Stomach (tissue), 9 donors: ENCODE results near the gene NSUN6. TPM values are rescaled to one million over a fixed set of nuclear protein-coding genes. Genes with fewer than 3 reads are reported as not detected.
A peak's percentile ranks its signal among the peaks of the same experiment; 100 is the strongest.

Experiments used
- DNase-seq, 2 donors: peaks; one replicate each; pipeline versions ENCODE4 v3.0.0 to v3.0.0-alpha.2; 2013 to 2019
- H3K27ac ChIP-seq, 5 donors: fragments of 200-600 bp in 4 of 5; sonication (generic) in 4 of 5; one replicate each; pipeline ENCODE4 v1.5.1; 2013 to 2019; ENCODE audit warnings: mild to moderate bottlenecking in 1 of 5, moderate library complexity in 1 of 5
- H3K27me3 ChIP-seq, 3 donors: fragments of 200-600 bp; sonication (generic); one replicate each; pipeline ENCODE4 v1.5.1; 2017 to 2019; ENCODE audit warnings: mixed run types in 1 of 3
- H3K36me3 ChIP-seq, 4 donors: fragments of 200-600 bp; sonication (generic); 1 replicate in 3 of 4; 2 replicates in 1 of 4; pipeline ENCODE4 v1.5.1; 2016 to 2019
- H3K4me1 ChIP-seq, 4 donors: fragments of 200-600 bp; sonication (generic); one replicate each; pipeline ENCODE4 v1.5.1; 2016 to 2019
- H3K4me3 ChIP-seq, 4 donors: fragments of 200-600 bp; sonication (generic) in 3 of 4; one replicate each; pipeline ENCODE4 v1.5.1; 2016 to 2019; ENCODE audit warnings: mild to moderate bottlenecking in 1 of 4
- H3K9me3 ChIP-seq, 4 donors: fragments of 200-600 bp; sonication (generic); one replicate each; pipeline ENCODE4 v1.5.1; 2016 to 2019
- CTCF ChIP-seq, 7 experiments: fragments of 450-650 bp in 4 of 7; fragments of 200-600 bp in 3 of 7; sonication (generic) in 3 of 7; IDR thresholded peaks; one replicate each; pipeline ENCODE4 v1.5.1; 2016 to 2019; ENCODE audit warnings: antibody characterized with exemption in 7 of 7, control low read depth in 2 of 7, mild to moderate bottlenecking in 1 of 7
- EP300 ChIP-seq: sonication (generic); formaldehyde crosslinking; IDR thresholded peaks from one replicate; pipeline ENCODE4 v1.6.1; 2017; ENCODE audit warnings: antibody characterized with exemption
- POLR2A ChIP-seq, 4 donors: fragments of 450-650 bp; IDR thresholded peaks; one replicate each; pipeline ENCODE4 v1.6.1; 2016; ENCODE audit warnings: antibody characterized with exemption in 4 of 4, control low read depth in 2 of 4, mild to moderate bottlenecking in 1 of 4, moderate library complexity in 1 of 4
- POLR2AphosphoS5 ChIP-seq, 3 donors: sonication (generic); formaldehyde crosslinking; IDR thresholded peaks; one replicate each; pipeline ENCODE4 v1.6.1; 2016; ENCODE audit warnings: antibody characterized with exemption in 3 of 3
- WGBS, 5 donors: extraction: QIAGEN DNeasy Blood & Tissue Kit in 3 of 5; methylation state at CpG; one replicate each; pipeline versions ENCODE4 v1.1.5 to v1.1.7; 2013 to 2018; 5-methylcytosine and 5-hydroxymethylcytosine counted together
- intact Hi-C: fragments of 100-400 bp; cut with DNase I; formaldehyde crosslinking; loops from one replicate; pipeline ENCODE4 v1.15.1; 2023; ENCODE audit warnings: low total_unique reads
- polyA plus RNA-seq, 3 donors: library from polyadenylated mRNA; stranded (reverse); fragments of 200-250 nt; gene quantifications; one replicate each; pipeline ENCODE4 v1.2.3, GENCODE V29; 2013
- total RNA-seq, 5 donors: library from RNA; depleted of rRNA; stranded (reverse); fragments of >200 nt; gene quantifications; one replicate each; pipeline versions ENCODE4 v1.1.0 to v1.2.3, GENCODE V29; 2014 to 2016
- donor health status: healthy with polysubstance abuse.
- donor health status: Bipolar disorder and iron deficiency.
- donor health status: healthy.

Gene NSUN6
- total and polyA plus RNA-seq, 8 donors: 3.1 to 52.7 (median 8.2) TPM

- no peak for DNase-seq
- H3K9me3 ChIP-seq: no peaks in the 10 kb centered on the region
- no peak for TF ChIP-seq POLR2AphosphoS5 (IDR thresholded peaks at IDR 0.05)
- no peak for TF ChIP-seq EP300
- no peak for TF ChIP-seq CTCF (IDR thresholded peaks at IDR 0.05)
- no peak for TF ChIP-seq POLR2A (IDR thresholded peaks at IDR 0.05)
- H3K36me3 ChIP-seq: peaks cover 13 to 82% (median 67%) of the 10 kb centered on the region in 4 donors
- intact Hi-C loops: no loop called here
- no peak overlapping the region for H3K4me3 ChIP-seq
- 90 to 97% (median 91%) methylated on average over 22 of the region's 22 CpGs for WGBS, 5 donors
- no peak overlapping the region for H3K27ac ChIP-seq
- no peaks in the 10 kb centered on the region for H3K4me1 ChIP-seq
- no peaks in the 10 kb centered on the region for H3K27me3 ChIP-seq
These were observed 112.1 kb downstream of the NSUN6 start for GRCh38 chr10:18539335-18539734.

GRCh38 chr10:18533896-18534295, 117.5 kb downstream of the NSUN6 start:
- 78 to 86% (median 81%) methylated on average over 5 of the region's 5 CpGs for WGBS, 5 donors
- Histone ChIP-seq H3K27me3 (no peaks in the 10 kb centered on the region), H3K9me3 (no peaks in the 10 kb centered on the region), H3K4me1 (no peaks in the 10 kb centered on the region), H3K4me3 (no peak overlapping the region), H3K36me3 (peaks cover 13 to 61% (median 42%) of the 10 kb centered on the region in 4 donors), H3K27ac (no peak overlapping the region)
- intact Hi-C loops: no loop called here
- no peak for TF ChIP-seq POLR2AphosphoS5 (IDR thresholded peaks at IDR 0.05)
- TF ChIP-seq CTCF (IDR thresholded peaks at IDR 0.05): no peak
- no peak for TF ChIP-seq POLR2A (IDR thresholded peaks at IDR 0.05)
- TF ChIP-seq EP300: no peak
- peak in 1 of 2 donors; percentile 15 for DNase-seq

- no peaks in the 10 kb centered on the region for H3K9me3 ChIP-seq
- no peak overlapping the region for H3K4me3 ChIP-seq
- no peak for DNase-seq
- H3K27me3 ChIP-seq: no peaks in the 10 kb centered on the region
- peaks cover 5 to 52% (median 33%) of the 10 kb centered on the region in 4 donors for H3K36me3 ChIP-seq
- no peak overlapping the region for H3K27ac ChIP-seq
- intact Hi-C loops: no loop called here
- no peaks in the 10 kb centered on the region for H3K4me1 ChIP-seq
- WGBS, 5 donors: 80 to 88% (median 87%) methylated on average over 7 of the region's 7 CpGs
- TF ChIP-seq POLR2AphosphoS5 (IDR thresholded peaks at IDR 0.05) (no peak), EP300 (no peak), CTCF (IDR thresholded peaks at IDR 0.05) (no peak), POLR2A (IDR thresholded peaks at IDR 0.05) (no peak)
These were observed 118.4 kb downstream of the NSUN6 start for GRCh38 chr10:18532881-18533535.

GRCh38 chr10:18528292-18528691, 123.1 kb downstream of the NSUN6 start:
- Histone ChIP-seq H3K9me3 (no peaks in the 10 kb centered on the region), H3K4me3 (no peak overlapping the region), H3K27me3 (no peaks in the 10 kb centered on the region), H3K4me1 (peaks cover 0 to 7% (median 2%) of the 10 kb centered on the region in 4 donors), H3K36me3 (peaks cover 0 to 16% (median 6%) of the 10 kb centered on the region in 4 donors), H3K27ac (no peak overlapping the region)
- WGBS, 5 donors: 65 to 85% (median 73%) methylated on average over 3 of the region's 3 CpGs
- TF ChIP-seq CTCF (IDR thresholded peaks at IDR 0.05) (no peak), EP300 (no peak), POLR2A (IDR thresholded peaks at IDR 0.05) (no peak), POLR2AphosphoS5 (IDR thresholded peaks at IDR 0.05) (no peak)
- no peak for DNase-seq
- intact Hi-C loops: no loop called here
